Vagina (tissue), 2 donors: Measurements from ENCODE around the gene POT1. TPM values are rescaled to one million over a fixed set of nuclear protein-coding genes. Genes with fewer than 3 reads are reported as not detected.

Experiments
- DNase-seq, 2 donors: peaks; one replicate each; pipeline ENCODE4 v3.0.0-alpha.2; 2017; ENCODE audit errors: extremely low spot score in 2 of 2
- H3K27ac ChIP-seq: fragments of 200-600 bp; sonication (generic); one replicate; pipeline ENCODE4 v1.5.1; 2019
- H3K27me3 ChIP-seq: fragments of 200-600 bp; sonication (generic); one replicate; pipeline ENCODE4 v1.5.1; 2019
- H3K36me3 ChIP-seq, 2 donors: fragments of 200-600 bp; sonication (generic); one replicate each; pipeline ENCODE4 v1.5.1; 2017 to 2019
- H3K4me1 ChIP-seq: fragments of 200-600 bp; sonication (generic); one replicate; pipeline ENCODE4 v1.5.1; 2019
- H3K4me3 ChIP-seq, 2 donors: fragments of 200-600 bp; sonication (generic); 1 replicate in 1 of 2; 2 replicates in 1 of 2; pipeline ENCODE4 v1.5.1; 2016 to 2019
- H3K9me3 ChIP-seq: fragments of 200-600 bp; sonication (generic); one replicate; pipeline ENCODE4 v1.5.1; 2019
- POLR2A ChIP-seq, 2 donors: fragments of 450-650 bp; IDR thresholded peaks; one replicate each; pipeline ENCODE4 v1.6.1; 2017; ENCODE audit warnings: antibody characterized with exemption in 2 of 2, mild to moderate bottlenecking in 2 of 2, moderate library complexity in 2 of 2
- POLR2AphosphoS5 ChIP-seq, 2 donors: sonication (generic); formaldehyde crosslinking; IDR thresholded peaks; one replicate each; pipeline ENCODE4 v1.9.0; 2017; ENCODE audit warnings: antibody characterized with exemption in 2 of 2, mild to moderate bottlenecking in 2 of 2, low read depth in 1 of 2; ENCODE audit not compliant: insufficient read depth in 1 of 2
- intact Hi-C: fragments of 100-400 bp; cut with DNase I; formaldehyde crosslinking; loops from one replicate; pipeline ENCODE4 v1.15.1; 2023
- total RNA-seq: library from RNA; depleted of rRNA; stranded (reverse); fragments of >200 nt; gene quantifications from one replicate; pipeline ENCODE4 v1.2.3, GENCODE V29; 2016
- TF ChIP-seq, protein P1 (sequence below), 3 experiments: fragments of 450-650 bp in 2 of 3; fragments of 200-600 bp in 1 of 3; sonication (generic) in 1 of 3; IDR thresholded peaks; one replicate each; pipeline ENCODE4 v1.5.1; 2017 to 2019; ENCODE audit warnings: antibody characterized with exemption in 3 of 3, mild to moderate bottlenecking in 2 of 3, moderate library complexity in 2 of 3

POT1 gene
- total RNA-seq, 1 donor from 2014 or later = 30.9 TPM

DNA sequence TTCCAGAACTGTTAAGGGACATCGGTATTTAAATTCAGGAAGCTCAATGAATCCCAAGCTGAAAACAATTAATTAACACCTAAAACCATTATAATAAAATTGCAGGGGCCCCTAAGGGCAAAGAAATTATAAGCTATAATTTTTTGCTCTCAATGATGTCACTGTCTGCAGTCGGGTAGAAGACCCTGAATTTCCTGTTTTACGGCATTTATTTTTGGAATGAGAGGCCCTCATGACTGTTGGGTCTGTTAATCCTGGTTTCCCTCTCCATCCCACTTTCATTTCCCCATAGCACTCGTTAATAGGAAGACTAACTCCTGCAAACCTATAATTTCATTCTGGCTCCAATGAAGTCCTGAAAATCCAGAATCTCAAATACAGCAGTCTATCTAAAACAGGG is 138.2 kb downstream of the POT1 start:
- Histone ChIP-seq H3K27me3 (no peaks in the 10 kb centered on the region), H3K4me1 (no peaks in the 10 kb centered on the region), H3K4me3 (no peak overlapping the region), H3K27ac (no peak overlapping the region), H3K36me3 (no peaks in the 10 kb centered on the region), H3K9me3 (no peaks in the 10 kb centered on the region)
- TF ChIP-seq POLR2A (IDR thresholded peaks at IDR 0.05) = no peak
- TF ChIP-seq, protein P1, sequence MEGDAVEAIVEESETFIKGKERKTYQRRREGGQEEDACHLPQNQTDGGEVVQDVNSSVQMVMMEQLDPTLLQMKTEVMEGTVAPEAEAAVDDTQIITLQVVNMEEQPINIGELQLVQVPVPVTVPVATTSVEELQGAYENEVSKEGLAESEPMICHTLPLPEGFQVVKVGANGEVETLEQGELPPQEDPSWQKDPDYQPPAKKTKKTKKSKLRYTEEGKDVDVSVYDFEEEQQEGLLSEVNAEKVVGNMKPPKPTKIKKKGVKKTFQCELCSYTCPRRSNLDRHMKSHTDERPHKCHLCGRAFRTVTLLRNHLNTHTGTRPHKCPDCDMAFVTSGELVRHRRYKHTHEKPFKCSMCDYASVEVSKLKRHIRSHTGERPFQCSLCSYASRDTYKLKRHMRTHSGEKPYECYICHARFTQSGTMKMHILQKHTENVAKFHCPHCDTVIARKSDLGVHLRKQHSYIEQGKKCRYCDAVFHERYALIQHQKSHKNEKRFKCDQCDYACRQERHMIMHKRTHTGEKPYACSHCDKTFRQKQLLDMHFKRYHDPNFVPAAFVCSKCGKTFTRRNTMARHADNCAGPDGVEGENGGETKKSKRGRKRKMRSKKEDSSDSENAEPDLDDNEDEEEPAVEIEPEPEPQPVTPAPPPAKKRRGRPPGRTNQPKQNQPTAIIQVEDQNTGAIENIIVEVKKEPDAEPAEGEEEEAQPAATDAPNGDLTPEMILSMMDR (IDR thresholded peaks at IDR 0.05) = no peak
- intact Hi-C loops = no loop called here
- DNase-seq = no peak

DNA sequence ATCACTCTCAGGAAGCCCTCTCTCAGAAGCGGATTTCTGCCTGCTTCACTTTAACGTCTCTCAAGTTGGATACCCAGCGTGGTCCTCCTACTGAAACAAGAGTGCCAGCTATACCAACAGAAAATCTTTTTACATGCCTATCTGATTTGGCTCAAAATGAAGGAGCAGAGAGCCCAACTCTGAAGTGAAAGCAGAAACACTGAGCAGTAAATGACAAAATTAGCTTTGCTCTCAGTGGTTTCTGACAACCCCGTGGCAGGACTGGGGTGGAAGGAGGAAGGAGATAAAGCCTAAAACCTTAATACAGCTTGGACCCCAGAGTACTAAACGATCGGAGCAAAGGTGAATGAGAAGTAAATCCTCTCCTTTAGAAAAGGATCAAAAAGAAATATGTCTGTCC is 139.0 kb downstream of the POT1 start:
- no peaks in the 10 kb centered on the region for H3K27me3 ChIP-seq
- no peak overlapping the region for H3K4me3 ChIP-seq
- no peaks in the 10 kb centered on the region for H3K36me3 ChIP-seq
- no peaks in the 10 kb centered on the region for H3K9me3 ChIP-seq
- no peak for DNase-seq
- TF ChIP-seq POLR2A (IDR thresholded peaks at IDR 0.05) (no peak), POLR2AphosphoS5 (IDR thresholded peaks at IDR 0.05; ENCODE audit: insufficient read depth in 1 of 2, low read depth in 1 of 2) (no peak)
- TF ChIP-seq, protein P1 (IDR thresholded peaks at IDR 0.05) = no peak
- no peak overlapping the region for H3K27ac ChIP-seq
- intact Hi-C loops = no loop called here
- no peaks in the 10 kb centered on the region for H3K4me1 ChIP-seq

DNA sequence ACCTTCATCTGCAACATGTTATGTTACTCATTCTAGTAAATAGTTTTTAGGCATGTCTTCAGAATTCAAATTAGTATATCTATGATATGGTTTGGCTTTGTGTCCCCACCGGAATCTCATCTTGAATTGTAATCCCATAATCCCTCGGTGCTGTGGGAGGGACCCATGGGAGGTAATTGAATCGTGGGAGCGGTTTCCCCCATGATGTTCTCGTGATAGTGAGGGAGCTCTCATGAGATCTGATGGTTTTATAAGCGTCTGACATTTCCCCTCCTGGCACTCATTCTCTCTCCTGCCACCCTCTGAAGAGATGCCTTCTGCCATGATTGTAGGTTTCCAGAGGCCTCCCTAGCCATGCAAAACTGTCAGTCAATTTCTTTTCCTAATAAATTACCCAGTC is 143.6 kb downstream of the POT1 start:
- TF ChIP-seq POLR2AphosphoS5 (IDR thresholded peaks at IDR 0.05; ENCODE audit: insufficient read depth in 1 of 2, low read depth in 1 of 2) = no peak
- TF ChIP-seq, protein P1 (IDR thresholded peaks at IDR 0.05) = no peak
- TF ChIP-seq POLR2A (IDR thresholded peaks at IDR 0.05) = no peak
- no peak for DNase-seq
- H3K4me1 ChIP-seq = no peaks in the 10 kb centered on the region
- intact Hi-C loops = no loop called here
- no peaks in the 10 kb centered on the region for H3K36me3 ChIP-seq
- no peaks in the 10 kb centered on the region for H3K27me3 ChIP-seq
- no peak overlapping the region for H3K27ac ChIP-seq
- no peak overlapping the region for H3K4me3 ChIP-seq
- no peaks in the 10 kb centered on the region for H3K9me3 ChIP-seq

DNA sequence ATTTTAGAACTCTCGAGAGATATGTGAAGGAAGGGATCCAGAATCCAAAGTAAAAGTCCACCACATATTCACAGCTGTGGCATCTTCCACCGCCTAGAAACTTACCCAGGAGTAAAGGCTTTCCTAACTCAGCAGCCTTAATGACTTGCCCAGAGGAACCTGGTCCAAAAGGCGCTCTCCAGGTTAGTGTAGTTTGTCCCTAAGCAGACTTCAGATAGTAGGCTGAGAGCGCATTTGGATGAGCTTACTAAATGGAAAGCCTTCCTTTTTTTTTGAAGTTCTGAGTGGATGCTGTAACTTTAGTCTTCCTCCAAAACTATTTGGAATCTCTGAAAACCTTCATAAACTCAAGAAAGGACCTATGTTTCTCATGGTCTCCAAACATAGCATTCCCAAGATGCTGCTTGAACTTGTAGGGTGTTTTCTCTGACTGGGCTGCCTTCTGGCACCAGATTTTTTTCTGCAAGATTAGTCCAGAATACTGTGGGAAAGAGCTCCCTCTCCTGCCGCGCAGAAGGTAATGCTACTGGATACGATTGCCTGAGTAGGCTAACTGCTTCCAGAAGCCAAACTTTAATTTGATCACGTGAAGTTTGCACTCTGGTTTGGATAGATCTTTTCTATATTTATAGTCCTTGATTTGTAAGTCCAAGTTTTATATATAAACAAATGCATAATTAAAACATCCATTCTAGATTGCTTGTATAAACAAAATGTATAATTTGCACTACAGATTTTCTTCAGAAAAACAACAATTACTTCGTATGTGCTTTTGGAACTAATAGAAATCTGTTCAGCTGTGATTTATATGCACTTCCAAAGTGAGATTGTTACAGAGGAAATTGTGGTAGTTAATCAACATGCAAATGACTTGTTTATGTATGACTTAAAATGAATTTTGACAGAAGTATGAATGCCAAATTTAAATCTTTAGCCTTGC is 144.5 kb downstream of the POT1 start:
- Histone ChIP-seq H3K4me1 (no peaks in the 10 kb centered on the region), H3K27me3 (no peaks in the 10 kb centered on the region), H3K4me3 (no peak overlapping the region), H3K9me3 (no peaks in the 10 kb centered on the region), H3K27ac (no peak overlapping the region), H3K36me3 (no peaks in the 10 kb centered on the region)
- DNase-seq = no peak
- intact Hi-C loops = no loop called here
- TF ChIP-seq, protein P1 (IDR thresholded peaks at IDR 0.05) = peak; percentile 33 to 49 (median 36)
- TF ChIP-seq POLR2AphosphoS5 (IDR thresholded peaks at IDR 0.05; ENCODE audit: insufficient read depth in 1 of 2, low read depth in 1 of 2) (no peak), POLR2A (IDR thresholded peaks at IDR 0.05) (no peak)

DNA sequence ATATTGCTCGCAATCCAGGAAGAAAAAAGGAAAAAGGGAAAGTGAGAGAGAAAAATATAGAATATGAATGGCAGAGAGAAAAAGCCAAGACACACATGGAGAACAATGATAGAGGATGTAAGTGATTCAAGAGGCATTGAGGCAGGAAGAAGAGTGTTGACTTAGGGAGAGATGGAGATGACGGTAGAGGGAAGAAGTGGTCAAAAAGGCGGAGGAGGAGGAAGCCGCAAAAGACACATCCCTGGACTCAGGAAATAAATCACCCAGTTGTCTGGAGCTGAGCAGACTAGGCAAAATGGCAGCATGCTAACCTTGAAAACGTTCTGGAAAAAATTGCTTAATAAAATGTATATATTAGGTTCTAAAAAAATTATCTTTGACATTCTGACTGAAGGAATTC is 146.4 kb downstream of the POT1 start:
- DNase-seq = no peak
- H3K27ac ChIP-seq = no peak overlapping the region
- H3K4me1 ChIP-seq = no peaks in the 10 kb centered on the region
- no peaks in the 10 kb centered on the region for H3K27me3 ChIP-seq
- H3K4me3 ChIP-seq = no peak overlapping the region
- H3K36me3 ChIP-seq = no peaks in the 10 kb centered on the region
- TF ChIP-seq POLR2AphosphoS5 (IDR thresholded peaks at IDR 0.05; ENCODE audit: insufficient read depth in 1 of 2, low read depth in 1 of 2) (no peak), POLR2A (IDR thresholded peaks at IDR 0.05) (no peak)
- TF ChIP-seq, protein P1 (IDR thresholded peaks at IDR 0.05) = no peak
- H3K9me3 ChIP-seq = no peaks in the 10 kb centered on the region
- intact Hi-C loops = no loop called here
